Vagina (tissue), 2 donors: ENCODE results near the gene ZRSR2.

Experiments used
- POLR2A ChIP-seq, 2 donors: fragments of 450-650 bp; IDR thresholded peaks; one replicate each; pipeline ENCODE4 v1.6.1; 2017; ENCODE audit warnings: antibody characterized with exemption in 2 of 2, mild to moderate bottlenecking in 2 of 2, moderate library complexity in 2 of 2
- POLR2AphosphoS5 ChIP-seq, 2 donors: sonication (generic); formaldehyde crosslinking; IDR thresholded peaks; one replicate each; pipeline ENCODE4 v1.9.0; 2017; ENCODE audit warnings: antibody characterized with exemption in 2 of 2, mild to moderate bottlenecking in 2 of 2, low read depth in 1 of 2; ENCODE audit not compliant: insufficient read depth in 1 of 2
- TF ChIP-seq, protein P1 (sequence below), 3 experiments: fragments of 450-650 bp in 2 of 3; fragments of 200-600 bp in 1 of 3; sonication (generic) in 1 of 3; IDR thresholded peaks; one replicate each; pipeline ENCODE4 v1.5.1; 2017 to 2019; ENCODE audit warnings: antibody characterized with exemption in 3 of 3, mild to moderate bottlenecking in 2 of 3, moderate library complexity in 2 of 3

DNA sequence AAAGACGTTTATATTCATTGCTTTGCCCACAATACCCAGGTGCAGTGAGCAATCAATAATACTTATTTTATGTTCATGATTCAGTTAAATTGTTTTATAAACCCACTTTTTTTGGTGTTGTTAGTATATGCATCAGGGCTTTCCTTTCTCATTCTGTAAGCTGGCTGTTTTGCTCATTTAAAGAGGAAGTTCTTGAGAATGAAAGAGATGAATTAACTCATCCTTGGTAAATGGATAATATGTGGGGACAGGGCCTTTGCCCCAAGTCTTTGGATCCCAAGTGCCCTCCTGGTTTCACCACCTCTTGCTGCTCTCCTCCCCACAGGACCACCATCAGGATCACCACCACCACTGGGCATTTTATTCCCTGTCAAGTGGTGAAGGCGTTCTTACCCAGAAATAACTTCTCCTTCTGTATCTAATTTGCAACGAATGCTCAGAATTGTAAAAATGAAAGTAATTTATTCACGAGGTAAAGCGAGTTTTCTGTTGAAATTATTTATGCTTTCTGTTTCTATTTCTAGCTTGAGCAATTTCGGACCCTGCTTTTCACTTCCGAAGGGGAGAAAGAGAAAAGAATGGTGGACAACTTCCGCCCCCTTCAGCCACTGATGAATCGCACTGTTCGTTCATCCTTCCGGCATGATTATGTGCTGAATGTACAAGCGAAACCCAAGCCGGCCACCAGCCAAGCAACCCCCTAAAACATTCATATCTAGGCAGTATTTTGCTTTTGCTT lies 8.2 kb upstream of the ZRSR2 start:
- TF ChIP-seq, protein P1, sequence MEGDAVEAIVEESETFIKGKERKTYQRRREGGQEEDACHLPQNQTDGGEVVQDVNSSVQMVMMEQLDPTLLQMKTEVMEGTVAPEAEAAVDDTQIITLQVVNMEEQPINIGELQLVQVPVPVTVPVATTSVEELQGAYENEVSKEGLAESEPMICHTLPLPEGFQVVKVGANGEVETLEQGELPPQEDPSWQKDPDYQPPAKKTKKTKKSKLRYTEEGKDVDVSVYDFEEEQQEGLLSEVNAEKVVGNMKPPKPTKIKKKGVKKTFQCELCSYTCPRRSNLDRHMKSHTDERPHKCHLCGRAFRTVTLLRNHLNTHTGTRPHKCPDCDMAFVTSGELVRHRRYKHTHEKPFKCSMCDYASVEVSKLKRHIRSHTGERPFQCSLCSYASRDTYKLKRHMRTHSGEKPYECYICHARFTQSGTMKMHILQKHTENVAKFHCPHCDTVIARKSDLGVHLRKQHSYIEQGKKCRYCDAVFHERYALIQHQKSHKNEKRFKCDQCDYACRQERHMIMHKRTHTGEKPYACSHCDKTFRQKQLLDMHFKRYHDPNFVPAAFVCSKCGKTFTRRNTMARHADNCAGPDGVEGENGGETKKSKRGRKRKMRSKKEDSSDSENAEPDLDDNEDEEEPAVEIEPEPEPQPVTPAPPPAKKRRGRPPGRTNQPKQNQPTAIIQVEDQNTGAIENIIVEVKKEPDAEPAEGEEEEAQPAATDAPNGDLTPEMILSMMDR (IDR thresholded peaks at IDR 0.05) = no peak
- no peak for TF ChIP-seq POLR2A (IDR thresholded peaks at IDR 0.05)
- TF ChIP-seq POLR2AphosphoS5 (IDR thresholded peaks at IDR 0.05; ENCODE audit: insufficient read depth in 1 of 2, low read depth in 1 of 2) = no peak
